Sigmoid colon (tissue), 4 donors: ENCODE measurements around the gene HEXB.

Experiments
- POLR2A ChIP-seq, 2 donors: fragments of 450-650 bp; IDR thresholded peaks; one replicate each; pipeline ENCODE4 v1.6.1; 2016; ENCODE audit warnings: antibody characterized with exemption in 2 of 2, mild to moderate bottlenecking in 2 of 2, moderate library complexity in 2 of 2
- POLR2AphosphoS5 ChIP-seq, 4 donors: sonication (generic); formaldehyde crosslinking; IDR thresholded peaks; one replicate each; pipeline ENCODE4 v1.6.1; 2017; ENCODE audit warnings: antibody characterized with exemption in 4 of 4
- TF ChIP-seq, protein P1 (sequence below), 4 experiments: fragments of 450-650 bp in 3 of 4; fragments of 200-600 bp in 1 of 4; IDR thresholded peaks; one replicate each; pipeline ENCODE4 v1.5.1; 2016 to 2019; ENCODE audit warnings: antibody characterized with exemption in 4 of 4, mild to moderate bottlenecking in 3 of 4, moderate library complexity in 2 of 4

- TF ChIP-seq, protein P1, sequence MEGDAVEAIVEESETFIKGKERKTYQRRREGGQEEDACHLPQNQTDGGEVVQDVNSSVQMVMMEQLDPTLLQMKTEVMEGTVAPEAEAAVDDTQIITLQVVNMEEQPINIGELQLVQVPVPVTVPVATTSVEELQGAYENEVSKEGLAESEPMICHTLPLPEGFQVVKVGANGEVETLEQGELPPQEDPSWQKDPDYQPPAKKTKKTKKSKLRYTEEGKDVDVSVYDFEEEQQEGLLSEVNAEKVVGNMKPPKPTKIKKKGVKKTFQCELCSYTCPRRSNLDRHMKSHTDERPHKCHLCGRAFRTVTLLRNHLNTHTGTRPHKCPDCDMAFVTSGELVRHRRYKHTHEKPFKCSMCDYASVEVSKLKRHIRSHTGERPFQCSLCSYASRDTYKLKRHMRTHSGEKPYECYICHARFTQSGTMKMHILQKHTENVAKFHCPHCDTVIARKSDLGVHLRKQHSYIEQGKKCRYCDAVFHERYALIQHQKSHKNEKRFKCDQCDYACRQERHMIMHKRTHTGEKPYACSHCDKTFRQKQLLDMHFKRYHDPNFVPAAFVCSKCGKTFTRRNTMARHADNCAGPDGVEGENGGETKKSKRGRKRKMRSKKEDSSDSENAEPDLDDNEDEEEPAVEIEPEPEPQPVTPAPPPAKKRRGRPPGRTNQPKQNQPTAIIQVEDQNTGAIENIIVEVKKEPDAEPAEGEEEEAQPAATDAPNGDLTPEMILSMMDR (IDR thresholded peaks at IDR 0.05), result no peak
- TF ChIP-seq POLR2A (IDR thresholded peaks at IDR 0.05) (no peak), POLR2AphosphoS5 (IDR thresholded peaks at IDR 0.05) (no peak)
These were observed 20.5 kb upstream of the HEXB start for GRCh38 chr5:74664551-74664950.
